ENCODE results near the gene IL22RA2.

- TF ChIP-seq, protein P1, sequence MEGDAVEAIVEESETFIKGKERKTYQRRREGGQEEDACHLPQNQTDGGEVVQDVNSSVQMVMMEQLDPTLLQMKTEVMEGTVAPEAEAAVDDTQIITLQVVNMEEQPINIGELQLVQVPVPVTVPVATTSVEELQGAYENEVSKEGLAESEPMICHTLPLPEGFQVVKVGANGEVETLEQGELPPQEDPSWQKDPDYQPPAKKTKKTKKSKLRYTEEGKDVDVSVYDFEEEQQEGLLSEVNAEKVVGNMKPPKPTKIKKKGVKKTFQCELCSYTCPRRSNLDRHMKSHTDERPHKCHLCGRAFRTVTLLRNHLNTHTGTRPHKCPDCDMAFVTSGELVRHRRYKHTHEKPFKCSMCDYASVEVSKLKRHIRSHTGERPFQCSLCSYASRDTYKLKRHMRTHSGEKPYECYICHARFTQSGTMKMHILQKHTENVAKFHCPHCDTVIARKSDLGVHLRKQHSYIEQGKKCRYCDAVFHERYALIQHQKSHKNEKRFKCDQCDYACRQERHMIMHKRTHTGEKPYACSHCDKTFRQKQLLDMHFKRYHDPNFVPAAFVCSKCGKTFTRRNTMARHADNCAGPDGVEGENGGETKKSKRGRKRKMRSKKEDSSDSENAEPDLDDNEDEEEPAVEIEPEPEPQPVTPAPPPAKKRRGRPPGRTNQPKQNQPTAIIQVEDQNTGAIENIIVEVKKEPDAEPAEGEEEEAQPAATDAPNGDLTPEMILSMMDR (IDR thresholded peaks at IDR 0.05) = no peak
- no peak for TF ChIP-seq POLR2AphosphoS5 (IDR thresholded peaks at IDR 0.05; ENCODE audit: insufficient read depth in 1 of 2, low read depth in 1 of 2)
These were observed 68.5 kb downstream of the IL22RA2 start for GRCh38 chr6:137104926-137105325.
